ENCODE data around the gene HRG. TPM values are rescaled to one million over a fixed set of nuclear protein-coding genes. Genes with fewer than 3 reads are reported as not detected.

Gene HRG
- total RNA-seq, 2 experiments from 2014 or later = not detected

DNA sequence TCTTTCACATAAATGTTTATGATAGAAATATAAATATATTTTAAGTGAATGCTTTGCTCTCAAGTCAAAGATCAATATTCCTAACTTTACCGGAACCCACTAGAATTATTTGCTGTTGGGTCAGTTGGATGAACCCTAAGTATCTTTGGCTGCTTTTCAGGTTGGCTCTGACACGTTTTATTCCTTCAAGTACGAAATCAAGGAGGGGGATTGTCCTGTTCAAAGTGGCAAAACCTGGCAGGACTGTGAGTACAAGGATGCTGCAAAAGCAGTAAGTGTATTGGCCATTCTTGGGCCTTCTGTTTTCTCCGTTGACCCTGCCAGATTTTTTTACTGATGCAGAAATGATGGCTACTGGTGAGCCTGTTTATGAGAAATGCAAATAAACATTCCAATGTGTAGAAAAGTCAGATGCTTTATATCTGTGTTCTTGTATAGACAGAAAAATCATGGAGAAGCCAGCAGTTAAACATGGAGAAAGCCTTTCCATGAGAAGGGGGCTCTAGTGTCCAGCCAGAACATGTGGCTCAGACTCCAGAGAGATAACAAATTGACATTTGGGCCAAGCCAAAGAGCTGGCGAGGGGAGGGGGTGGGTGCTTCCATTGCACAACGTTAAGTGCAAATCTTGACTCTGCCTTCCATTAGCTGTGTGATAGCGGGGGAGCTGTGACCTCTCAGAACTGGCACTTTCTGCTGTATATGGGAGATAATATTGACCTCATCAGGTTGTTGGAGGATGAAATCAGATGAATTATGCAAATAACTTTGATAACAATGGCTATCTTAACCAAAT lies 54.3 kb downstream of the HRG start:
- TF ChIP-seq, protein P1, sequence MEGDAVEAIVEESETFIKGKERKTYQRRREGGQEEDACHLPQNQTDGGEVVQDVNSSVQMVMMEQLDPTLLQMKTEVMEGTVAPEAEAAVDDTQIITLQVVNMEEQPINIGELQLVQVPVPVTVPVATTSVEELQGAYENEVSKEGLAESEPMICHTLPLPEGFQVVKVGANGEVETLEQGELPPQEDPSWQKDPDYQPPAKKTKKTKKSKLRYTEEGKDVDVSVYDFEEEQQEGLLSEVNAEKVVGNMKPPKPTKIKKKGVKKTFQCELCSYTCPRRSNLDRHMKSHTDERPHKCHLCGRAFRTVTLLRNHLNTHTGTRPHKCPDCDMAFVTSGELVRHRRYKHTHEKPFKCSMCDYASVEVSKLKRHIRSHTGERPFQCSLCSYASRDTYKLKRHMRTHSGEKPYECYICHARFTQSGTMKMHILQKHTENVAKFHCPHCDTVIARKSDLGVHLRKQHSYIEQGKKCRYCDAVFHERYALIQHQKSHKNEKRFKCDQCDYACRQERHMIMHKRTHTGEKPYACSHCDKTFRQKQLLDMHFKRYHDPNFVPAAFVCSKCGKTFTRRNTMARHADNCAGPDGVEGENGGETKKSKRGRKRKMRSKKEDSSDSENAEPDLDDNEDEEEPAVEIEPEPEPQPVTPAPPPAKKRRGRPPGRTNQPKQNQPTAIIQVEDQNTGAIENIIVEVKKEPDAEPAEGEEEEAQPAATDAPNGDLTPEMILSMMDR (IDR thresholded peaks at IDR 0.05) = no peak
- Mint-ChIP-seq H3K36me3 (ENCODE audit: low read depth) (no peaks in the 10 kb centered on the region), H3K27ac (no peak overlapping the region), H3K4me1 (ENCODE audit: low read depth) (peaks cover 3% of the 10 kb centered on the region), H3K4me3 (no peak overlapping the region), H3K27me3 (peaks cover 4% of the 10 kb centered on the region), H3K9me3 (no peaks in the 10 kb centered on the region)
- intact Hi-C loops (cut with micrococcal nuclease) = no loop called here
- ChIA-PET CTCF (no interaction called here), POLR2A (no interaction called here)
- ATAC-seq (no peak), DNase-seq (no peak)

GRCh38 chr3:186722457-186722856 lies 56.6 kb downstream of the HRG start:
- intact Hi-C loops (cut with micrococcal nuclease) = no loop called here
- DNase-seq (no peak), ATAC-seq (no peak)
- H3K4me1 Mint-ChIP-seq (ENCODE audit: low read depth) = peaks cover 3% of the 10 kb centered on the region
- TF ChIP-seq, protein P1 (IDR thresholded peaks at IDR 0.05) = no peak
- H3K4me3 Mint-ChIP-seq = no peak overlapping the region
- H3K27ac Mint-ChIP-seq = no peak overlapping the region
- POLR2A ChIA-PET = no interaction called here
- H3K36me3 Mint-ChIP-seq (ENCODE audit: low read depth) = no peaks in the 10 kb centered on the region
- no peaks in the 10 kb centered on the region for H3K9me3 Mint-ChIP-seq
- CTCF ChIA-PET = interaction anchor here (1.4 kb wide), 1 partner anchor 108 kb away, joined by 3 read pairs; no protein-coding TSS in a partner anchor
- H3K27me3 Mint-ChIP-seq = peaks cover 4% of the 10 kb centered on the region

DNA sequence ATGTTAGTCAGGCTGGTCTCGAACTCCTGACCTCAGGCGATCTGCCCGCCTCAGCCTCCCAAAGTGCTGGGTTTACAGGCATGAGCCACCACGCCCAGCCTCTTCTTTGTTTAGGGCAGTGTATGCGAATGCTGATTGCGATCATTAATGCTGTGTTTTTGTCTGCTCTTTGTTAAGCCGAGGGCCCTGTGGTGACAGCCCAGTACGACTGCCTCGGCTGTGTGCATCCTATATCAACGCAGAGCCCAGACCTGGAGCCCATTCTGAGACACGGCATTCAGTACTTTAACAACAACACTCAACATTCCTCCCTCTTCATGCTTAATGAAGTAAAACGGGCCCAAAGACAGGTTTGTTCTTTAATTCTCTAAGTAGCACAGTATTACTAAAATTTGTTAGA lies 59.1 kb downstream of the HRG start:
- Mint-ChIP-seq H3K27ac (no peak overlapping the region), H3K9me3 (no peaks in the 10 kb centered on the region), H3K4me3 (no peak overlapping the region), H3K36me3 (ENCODE audit: low read depth) (no peaks in the 10 kb centered on the region), H3K27me3 (peaks cover 4% of the 10 kb centered on the region), H3K4me1 (ENCODE audit: low read depth) (no peaks in the 10 kb centered on the region)
- ATAC-seq (no peak), DNase-seq (no peak)
- ChIA-PET CTCF (interaction anchor here (0.6 kb wide), 1 partner anchor 17 kb away, joined by 3 read pairs; no protein-coding TSS in a partner anchor), POLR2A (interaction anchor here (0.7 kb wide), 1 partner anchor 870 kb away, joined by 3 read pairs; no protein-coding TSS in a partner anchor)
- intact Hi-C loops (cut with micrococcal nuclease) = no loop called here
- TF ChIP-seq, protein P1 (IDR thresholded peaks at IDR 0.05) = no peak

Other genes starting within 250 kb of the HRG start
- 1 to 10 TPM; 1.4 to 2.6 TPM for gene CRYGS, start 121.6 kb upstream of the HRG start, total RNA-seq
- gene TBCCD1, start 98.7 kb upstream of the HRG start, total RNA-seq = 10 to 100 TPM in 1 of 2 experiments, 1 to 10 TPM in 1; 9.8 to 10.8 TPM
- gene DNAJB11, start 95.3 kb upstream of the HRG start, total RNA-seq = 10 to 100 TPM; 30.0 to 31.5 TPM
- not detected for gene AHSG, start 53.0 kb upstream of the HRG start, total RNA-seq
- gene FETUB, start 25.6 kb upstream of the HRG start, total RNA-seq = not detected
- not detected for gene KNG1, start 51.3 kb downstream of the HRG start, total RNA-seq
- 100 to 1,000 TPM; 450 to 466 TPM for gene EIF4A2, start 117.6 kb downstream of the HRG start, total RNA-seq
- gene RFC4, start 140.5 kb downstream of the HRG start, total RNA-seq = 100 to 1,000 TPM; 110 to 125 TPM
- gene ADIPOQ, start 176.7 kb downstream of the HRG start, total RNA-seq = not detected